K562 (cell line): Measurements from ENCODE around the gene KIF1A.

Source experiments
- FOXM1 ChIP-seq, 2 experiments: fragments of 450-650 bp in 1 of 2; sonication (generic) in 1 of 2; formaldehyde crosslinking in 1 of 2; IDR thresholded peaks; 2 replicates each; pipeline versions ENCODE4 v1.6.1 to v1.9.0; 2017 to 2022; ENCODE audit warnings: low read depth in 2 of 2, mild to moderate bottlenecking in 2 of 2, missing genetic modification reagents in 1 of 2, moderate library complexity in 1 of 2
- JUN ChIP-seq, 2 experiments: sonication (generic) in 1 of 2; formaldehyde crosslinking in 1 of 2; IDR thresholded peaks; 2 replicates each; pipeline versions ENCODE4 v1.6.1 to v1.8.0; 2012 to 2022; ENCODE audit warnings: borderline replicate concordance in 2 of 2, mild to moderate bottlenecking in 2 of 2, improper control_type of control experiment in 1 of 2, low read depth in 1 of 2, low read length in 1 of 2, missing genetic modification reagents in 1 of 2

DNA sequence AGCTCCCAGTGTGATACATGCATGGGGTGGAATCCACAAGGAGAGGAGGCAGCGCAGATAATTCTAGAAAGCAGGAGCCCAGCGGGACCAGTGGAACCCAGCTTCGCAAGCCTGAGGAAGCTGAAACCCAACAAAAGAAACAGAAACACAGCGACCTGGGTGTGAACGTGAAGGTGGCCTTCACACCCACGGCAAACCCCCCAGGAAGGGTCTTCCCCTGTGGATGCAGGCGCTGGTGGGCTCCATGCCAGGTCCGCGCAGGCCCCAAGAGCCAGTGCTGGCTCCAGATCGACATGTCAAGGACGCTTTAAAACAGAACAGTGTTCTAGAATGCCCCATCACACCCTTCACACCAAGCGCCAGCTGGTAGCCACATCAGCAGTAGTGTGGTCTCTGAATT lies 22.1 kb downstream of the KIF1A start:
- TF ChIP-seq JUN (IDR thresholded peaks at IDR 0.05; ENCODE audit: borderline replicate concordance, low read depth, low read length) (no peak), JUN (CRISPR knock-in tag; IDR thresholded peaks at IDR 0.05; ENCODE audit: borderline replicate concordance) (no peak), FOXM1 (IDR thresholded peaks at IDR 0.05; ENCODE audit: low read depth) (no peak), FOXM1 (CRISPR knock-in tag; IDR thresholded peaks at IDR 0.05; ENCODE audit: low read depth) (no peak)
